Erythroblast (primary cell): ENCODE data around the gene ARHGEF7.

Experiments
- DNase-seq, 2 experiments: peaks; one replicate each; lab custom pipeline; 2025; lab: John Stamatoyannopoulos, UW
- GATA1 ChIP-seq: IDR thresholded peaks from 2 replicates; pipeline ENCODE4 v1.6.1; 2011; ENCODE audit warnings: low read depth, mild to moderate bottlenecking, control low read depth, low read length, moderate library complexity
- POLR2A ChIP-seq: IDR thresholded peaks from 2 replicates; pipeline ENCODE4 v1.6.1; 2011; ENCODE audit warnings: mild to moderate bottlenecking, low read length

Gene ARHGEF7

GRCh38 chr13:111282997-111283396, 167.9 kb downstream of the ARHGEF7 start:
- TF ChIP-seq POLR2A, result no peak
- no peak for TF ChIP-seq GATA1
- DNase-seq, result no peak

- DNase-seq, result no peak
Measured at GRCh38 chr13:111283457-111283856, 168.3 kb downstream of the ARHGEF7 start.

GRCh38 chr13:111283991-111284390, 168.9 kb downstream of the ARHGEF7 start:
- no peak for DNase-seq
- TF ChIP-seq POLR2A, result no peak
- no peak for TF ChIP-seq GATA1

More at GRCh38 chr13:111283457-111283856, 168.3 kb downstream of the ARHGEF7 start:
- TF ChIP-seq POLR2A (no peak), GATA1 (no peak)

- no peak for DNase-seq
- TF ChIP-seq GATA1 (no peak), POLR2A (no peak)
Measured at GRCh38 chr13:111284565-111284964, 169.5 kb downstream of the ARHGEF7 start.

GRCh38 chr13:111286162-111286561, 171.1 kb downstream of the ARHGEF7 start:
- DNase-seq, result no peak
- TF ChIP-seq GATA1 (no peak), POLR2A (no peak)

GRCh38 chr13:111286749-111287148, 171.6 kb downstream of the ARHGEF7 start:
- TF ChIP-seq GATA1 (no peak), POLR2A (no peak)
- no peak for DNase-seq

- TF ChIP-seq GATA1, result no peak
- no peak for TF ChIP-seq POLR2A
- no peak for DNase-seq
Measured at GRCh38 chr13:111287201-111287600, 172.1 kb downstream of the ARHGEF7 start.

GRCh38 chr13:111288276-111288675, 173.2 kb downstream of the ARHGEF7 start:
- no peak for DNase-seq
- no peak for TF ChIP-seq GATA1
- TF ChIP-seq POLR2A, result no peak

GRCh38 chr13:111289251-111289650, 174.1 kb downstream of the ARHGEF7 start:
- DNase-seq, result no peak
- no peak for TF ChIP-seq POLR2A
- no peak for TF ChIP-seq GATA1

- no peak for TF ChIP-seq POLR2A
- no peak for TF ChIP-seq GATA1
- DNase-seq, result no peak
Measured at GRCh38 chr13:111291908-111292307, 176.8 kb downstream of the ARHGEF7 start.

GRCh38 chr13:111292710-111293485, 177.8 kb downstream of the ARHGEF7 start:
- TF ChIP-seq POLR2A, result no peak
- no peak for TF ChIP-seq GATA1
- DNase-seq, result no peak

- DNase-seq, result peak in 1 of 2 experiments; percentile 31
- TF ChIP-seq POLR2A (no peak), GATA1 (no peak)
Measured at GRCh38 chr13:111295886-111296285, 180.8 kb downstream of the ARHGEF7 start.

- no peak for DNase-seq
- no peak for TF ChIP-seq POLR2A
- TF ChIP-seq GATA1, result no peak
Measured at GRCh38 chr13:111296417-111296816, 181.3 kb downstream of the ARHGEF7 start.

GRCh38 chr13:111298214-111298975, 183.3 kb downstream of the ARHGEF7 start:
- TF ChIP-seq POLR2A (no peak), GATA1 (no peak)
- no peak for DNase-seq
